ENCODE data around the gene VIPAS39.

DNA sequence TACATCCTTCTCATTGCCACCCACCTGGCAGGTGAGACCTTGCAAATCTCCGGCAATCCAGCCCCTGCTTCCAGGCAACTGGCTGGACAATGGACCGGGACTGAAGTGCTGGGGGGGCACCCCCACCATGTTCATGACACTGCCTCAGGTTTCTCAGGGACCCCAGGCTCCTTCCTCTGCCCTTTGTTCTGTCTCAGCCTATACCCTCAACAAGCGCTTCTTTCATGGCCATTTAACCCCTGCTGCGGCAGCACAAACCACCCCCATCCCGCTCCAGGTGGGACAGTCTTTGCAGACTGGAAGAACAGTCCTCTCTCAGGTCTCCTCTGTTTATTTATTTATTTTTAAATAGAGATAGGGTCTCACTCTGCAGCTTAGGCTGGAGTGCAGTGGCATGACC is 33.7 kb upstream of the VIPAS39 start:
- TF ChIP-seq, protein P1, sequence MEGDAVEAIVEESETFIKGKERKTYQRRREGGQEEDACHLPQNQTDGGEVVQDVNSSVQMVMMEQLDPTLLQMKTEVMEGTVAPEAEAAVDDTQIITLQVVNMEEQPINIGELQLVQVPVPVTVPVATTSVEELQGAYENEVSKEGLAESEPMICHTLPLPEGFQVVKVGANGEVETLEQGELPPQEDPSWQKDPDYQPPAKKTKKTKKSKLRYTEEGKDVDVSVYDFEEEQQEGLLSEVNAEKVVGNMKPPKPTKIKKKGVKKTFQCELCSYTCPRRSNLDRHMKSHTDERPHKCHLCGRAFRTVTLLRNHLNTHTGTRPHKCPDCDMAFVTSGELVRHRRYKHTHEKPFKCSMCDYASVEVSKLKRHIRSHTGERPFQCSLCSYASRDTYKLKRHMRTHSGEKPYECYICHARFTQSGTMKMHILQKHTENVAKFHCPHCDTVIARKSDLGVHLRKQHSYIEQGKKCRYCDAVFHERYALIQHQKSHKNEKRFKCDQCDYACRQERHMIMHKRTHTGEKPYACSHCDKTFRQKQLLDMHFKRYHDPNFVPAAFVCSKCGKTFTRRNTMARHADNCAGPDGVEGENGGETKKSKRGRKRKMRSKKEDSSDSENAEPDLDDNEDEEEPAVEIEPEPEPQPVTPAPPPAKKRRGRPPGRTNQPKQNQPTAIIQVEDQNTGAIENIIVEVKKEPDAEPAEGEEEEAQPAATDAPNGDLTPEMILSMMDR (conservative IDR thresholded peaks at IDR 0.05; ENCODE audit: low read depth, low read length): no peak
- TF ChIP-seq RCOR1 (IDR thresholded peaks at IDR 0.05; ENCODE audit: insufficient replicate concordance, low read length) (no peak), RAD21 (IDR thresholded peaks at IDR 0.05; ENCODE audit: low read length) (no peak), POLR2A (IDR thresholded peaks at IDR 0.05; ENCODE audit: low read depth, low read length) (no peak), MAFK (IDR thresholded peaks at IDR 0.05; ENCODE audit: low read depth, low read length) (no peak), CEBPB (IDR thresholded peaks at IDR 0.05; ENCODE audit: low read depth, low read length) (no peak)
- TF ChIP-seq, protein P2, sequence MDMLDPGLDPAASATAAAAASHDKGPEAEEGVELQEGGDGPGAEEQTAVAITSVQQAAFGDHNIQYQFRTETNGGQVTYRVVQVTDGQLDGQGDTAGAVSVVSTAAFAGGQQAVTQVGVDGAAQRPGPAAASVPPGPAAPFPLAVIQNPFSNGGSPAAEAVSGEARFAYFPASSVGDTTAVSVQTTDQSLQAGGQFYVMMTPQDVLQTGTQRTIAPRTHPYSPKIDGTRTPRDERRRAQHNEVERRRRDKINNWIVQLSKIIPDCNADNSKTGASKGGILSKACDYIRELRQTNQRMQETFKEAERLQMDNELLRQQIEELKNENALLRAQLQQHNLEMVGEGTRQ (IDR thresholded peaks at IDR 0.05; ENCODE audit: low read depth, low read length): no peak
- TF ChIP-seq, protein P3, sequence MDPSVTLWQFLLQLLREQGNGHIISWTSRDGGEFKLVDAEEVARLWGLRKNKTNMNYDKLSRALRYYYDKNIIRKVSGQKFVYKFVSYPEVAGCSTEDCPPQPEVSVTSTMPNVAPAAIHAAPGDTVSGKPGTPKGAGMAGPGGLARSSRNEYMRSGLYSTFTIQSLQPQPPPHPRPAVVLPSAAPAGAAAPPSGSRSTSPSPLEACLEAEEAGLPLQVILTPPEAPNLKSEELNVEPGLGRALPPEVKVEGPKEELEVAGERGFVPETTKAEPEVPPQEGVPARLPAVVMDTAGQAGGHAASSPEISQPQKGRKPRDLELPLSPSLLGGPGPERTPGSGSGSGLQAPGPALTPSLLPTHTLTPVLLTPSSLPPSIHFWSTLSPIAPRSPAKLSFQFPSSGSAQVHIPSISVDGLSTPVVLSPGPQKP (IDR thresholded peaks at IDR 0.05; ENCODE audit: borderline replicate concordance, low read depth, low read length): no peak
